ENCODE measurements around the gene ZC3HAV1L.

DNA sequence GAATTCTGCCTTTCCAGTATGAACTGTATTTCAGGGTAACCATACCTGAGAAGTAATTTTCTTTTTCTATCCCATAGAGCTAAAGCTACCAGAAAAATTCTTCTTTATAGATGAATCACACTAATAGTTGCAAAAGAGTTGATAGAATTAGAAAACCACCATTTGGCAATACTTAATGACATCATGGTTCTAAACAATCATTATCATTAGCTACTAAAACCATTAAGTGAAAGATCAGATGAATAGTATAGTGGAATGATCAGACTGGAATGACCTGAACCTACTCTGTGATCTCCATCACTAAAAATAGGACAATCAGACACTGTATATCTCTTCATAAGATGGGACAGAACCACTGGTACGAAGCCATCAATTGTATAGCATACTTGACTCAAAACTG lies 19.8 kb upstream of the ZC3HAV1L start:
- TF ChIP-seq CTCF (IDR thresholded peaks at IDR 0.05) (no peak), POLR2AphosphoS5 (IDR thresholded peaks at IDR 0.05) (no peak)

Data from breast epithelium (tissue), 3 donors.